Activated T-cell treated with anti-CD3 and anti-CD28 coated beads, Interleukin-2, amount 50 U/mL, for 4 hours (primary cell): Measurements from ENCODE around the gene LRRIQ1. TPM values are rescaled to one million over a fixed set of nuclear protein-coding genes. Genes with fewer than 3 reads are reported as not detected.
"Not testable (repeated sequence)": the region's sequence is repeated elsewhere in the genome, so short reads cannot be mapped to it uniquely, and the experiment has no call there.

ENCODE experiments used
- ATAC-seq, 2 donors: fragments of 200-7000 bp; cut with Tn5 transposase; one replicate each; pipeline ENCODE4 v1.10.0; 2021
- DNase-seq: peaks from one replicate; pipeline ENCODE4 v3.0.0-alpha.2; 2020
- H3K27me3 Mint-ChIP-seq: one replicate; pipeline ENCODE4 v1.8.0; 2021; ENCODE audit warnings: low read depth, mixed read lengths
- H3K36me3 Mint-ChIP-seq: one replicate; pipeline ENCODE4 v1.8.0; 2022; ENCODE audit warnings: mixed read lengths; ENCODE audit not compliant: insufficient read depth
- H3K4me1 Mint-ChIP-seq: one replicate; pipeline ENCODE4 v1.8.0; 2021; ENCODE audit warnings: low read depth, mixed read lengths
- H3K4me3 Mint-ChIP-seq: one replicate; pipeline ENCODE4 v1.8.0; 2021; ENCODE audit warnings: mild to moderate bottlenecking, moderate library complexity, mixed read lengths
- H3K9me3 Mint-ChIP-seq: one replicate; pipeline ENCODE4 v1.8.0; 2021; ENCODE audit warnings: mixed read lengths
- total RNA-seq, 3 donors: library from RNA; stranded (reverse); gene quantifications; one replicate each; pipeline ENCODE4 v1.2.1, GENCODE V29; 2021

The LRRIQ1 gene, protein sequence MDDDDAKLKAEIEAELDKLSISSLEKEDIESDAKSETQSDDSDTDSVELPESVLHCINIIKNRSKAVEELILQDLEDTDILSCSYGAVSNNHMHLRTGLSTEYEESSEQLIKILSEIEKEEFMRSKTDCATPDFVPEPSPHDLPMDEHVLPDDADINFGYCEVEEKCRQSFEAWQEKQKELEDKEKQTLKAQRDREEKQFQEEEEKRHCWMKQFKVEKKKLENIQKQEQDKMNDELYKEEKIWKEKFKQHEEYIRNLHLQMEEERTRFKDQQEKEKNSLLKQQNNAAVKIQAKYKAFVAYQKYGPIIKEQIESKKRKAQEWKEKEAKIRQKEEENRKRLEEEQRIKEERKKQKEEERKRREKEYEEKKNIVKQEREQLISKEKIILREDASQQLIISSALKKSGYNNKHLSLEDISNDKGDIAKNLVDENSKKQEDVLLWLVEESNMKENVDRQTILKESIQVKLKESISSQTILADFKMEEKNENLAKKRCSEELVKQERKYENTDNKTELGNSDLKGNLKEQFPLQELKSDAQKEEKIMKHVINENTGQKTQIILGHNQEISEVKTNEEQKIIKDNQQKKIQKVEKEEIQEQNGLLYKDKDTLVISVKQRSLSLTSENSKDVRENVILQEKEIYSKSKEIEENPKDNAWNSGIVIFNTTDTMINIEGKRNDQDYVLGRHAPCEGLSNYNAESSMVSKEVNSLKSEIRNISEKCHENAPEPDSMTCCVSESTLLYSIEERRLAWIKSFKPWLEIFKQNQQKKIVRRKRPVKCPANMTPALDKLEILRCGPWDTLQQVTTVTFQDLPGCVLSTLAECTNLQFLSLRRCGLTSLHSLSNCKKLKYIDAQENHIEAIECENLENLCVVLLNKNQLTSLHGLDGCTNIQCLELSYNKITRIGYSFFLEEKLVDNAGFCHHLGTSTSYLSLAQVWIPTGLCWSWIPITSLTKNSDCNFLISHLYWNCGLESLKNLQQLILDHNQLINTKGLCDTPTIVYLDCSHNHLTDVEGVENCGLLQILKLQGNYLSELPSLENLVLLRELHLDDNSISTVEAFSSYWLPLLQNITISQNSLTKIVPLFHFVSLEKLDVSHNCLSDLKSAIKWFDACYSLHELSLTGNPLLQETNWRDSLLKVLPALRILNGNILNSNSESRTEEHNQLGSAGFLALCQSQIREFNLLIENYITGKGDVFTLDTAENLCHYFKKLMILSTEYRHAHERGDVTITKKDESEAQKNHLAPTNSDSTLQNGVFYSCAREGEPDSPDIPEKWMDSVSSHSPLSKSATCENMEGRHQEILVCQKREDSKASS (N-terminal part only)
- not detected for total RNA-seq

- no peaks in the 10 kb centered on the region for H3K36me3 Mint-ChIP-seq
- H3K9me3 Mint-ChIP-seq = no peaks in the 10 kb centered on the region
- peaks cover 3% of the 10 kb centered on the region for H3K27me3 Mint-ChIP-seq
- H3K4me1 Mint-ChIP-seq = peaks cover 5% of the 10 kb centered on the region
- H3K4me3 Mint-ChIP-seq = peak within 1 kb of the TSS; percentile 41
- no peak for DNase-seq
- peak; percentile 30 to 32 for ATAC-seq
Observed at GRCh38 chr12:85036234-85036707, at the start of gene LRRIQ1, which contains the start of gene TSPAN19. LRRIQ1 (plus strand) TSS chr12:85036351; CDS start chr12:85038177, 1,826 bp downstream. TSPAN19 (minus strand) TSS chr12:85036277; CDS start chr12:85029946, 6,331 bp downstream.

GRCh38 chr12:84986586-84986985, 49.6 kb upstream of the LRRIQ1 start:
- H3K4me3 Mint-ChIP-seq = no peak overlapping the region
- H3K9me3 Mint-ChIP-seq = peaks cover under 1% of the 10 kb centered on the region
- H3K4me1 Mint-ChIP-seq = no peaks in the 10 kb centered on the region
- H3K36me3 Mint-ChIP-seq = no peaks in the 10 kb centered on the region
- no peak for ATAC-seq
- no peak for DNase-seq
- no peaks in the 10 kb centered on the region for H3K27me3 Mint-ChIP-seq

GRCh38 chr12:84994426-84994825, 41.7 kb upstream of the LRRIQ1 start:
- no peaks in the 10 kb centered on the region for H3K36me3 Mint-ChIP-seq
- DNase-seq (no peak), ATAC-seq (no peak)
- H3K27me3 Mint-ChIP-seq = no peaks in the 10 kb centered on the region
- H3K4me1 Mint-ChIP-seq = peaks cover 1% of the 10 kb centered on the region
- no peak overlapping the region for H3K4me3 Mint-ChIP-seq
- H3K9me3 Mint-ChIP-seq = no peaks in the 10 kb centered on the region

- DNase-seq (no peak), ATAC-seq (no peak)
- H3K27me3 Mint-ChIP-seq = no peaks in the 10 kb centered on the region
- no peak overlapping the region for H3K4me3 Mint-ChIP-seq
- no peaks in the 10 kb centered on the region for H3K36me3 Mint-ChIP-seq
- H3K9me3 Mint-ChIP-seq = no peaks in the 10 kb centered on the region
- peaks cover 1% of the 10 kb centered on the region for H3K4me1 Mint-ChIP-seq
Observed at GRCh38 chr12:84995641-84996040, 40.5 kb upstream of the LRRIQ1 start.

DNA sequence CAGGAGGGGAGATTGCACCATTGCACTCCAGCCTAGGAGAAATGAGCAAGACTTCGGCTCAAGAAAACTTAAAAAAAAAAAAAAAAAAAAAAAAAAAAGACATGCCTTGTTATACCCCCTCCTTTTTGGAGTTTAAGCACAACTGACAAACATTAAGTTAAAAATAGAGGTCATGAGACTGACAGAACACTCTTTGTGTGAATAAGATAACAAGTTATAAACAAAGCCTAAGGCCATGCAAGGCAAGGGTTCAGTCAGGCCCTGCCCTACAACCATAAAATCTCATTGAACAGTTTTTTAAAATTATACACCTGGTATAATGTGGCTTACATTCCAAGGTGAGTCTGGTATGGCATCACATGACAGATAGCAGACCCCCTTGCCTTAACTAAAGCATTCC, 39.4 kb upstream of the LRRIQ1 start:
- Mint-ChIP-seq H3K9me3 (no peaks in the 10 kb centered on the region), H3K27me3 (no peaks in the 10 kb centered on the region), H3K4me3 (no peak overlapping the region), H3K4me1 (peaks cover 1% of the 10 kb centered on the region), H3K36me3 (no peaks in the 10 kb centered on the region)
- DNase-seq (no peak), ATAC-seq (no peak)

GRCh38 chr12:84998341-84998740, 37.8 kb upstream of the LRRIQ1 start:
- H3K9me3 Mint-ChIP-seq = no peaks in the 10 kb centered on the region
- H3K4me1 Mint-ChIP-seq = peaks cover 1% of the 10 kb centered on the region
- no peak for ATAC-seq
- DNase-seq = no peak
- H3K36me3 Mint-ChIP-seq = no peaks in the 10 kb centered on the region
- no peaks in the 10 kb centered on the region for H3K27me3 Mint-ChIP-seq
- H3K4me3 Mint-ChIP-seq = no peak overlapping the region

DNA sequence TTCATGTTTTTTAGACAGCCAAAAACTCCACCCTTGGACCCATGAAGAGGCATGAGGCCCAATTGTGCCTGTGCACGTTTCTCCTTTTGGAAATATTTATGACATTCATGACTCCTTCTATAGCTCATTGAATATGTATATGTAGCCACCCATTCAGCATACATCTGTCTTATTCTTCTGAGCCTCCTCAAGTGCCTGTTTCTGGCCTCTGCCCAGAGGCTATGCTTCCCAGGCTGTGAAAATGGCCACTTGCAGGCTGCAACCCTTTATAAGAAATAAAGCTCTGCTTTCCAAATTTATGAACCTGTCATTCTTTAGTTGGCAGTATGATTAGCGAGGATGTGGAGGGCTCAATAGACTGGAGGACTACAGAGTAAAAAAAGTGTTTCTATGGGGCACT, 35.4 kb upstream of the LRRIQ1 start:
- Mint-ChIP-seq H3K4me3 (no peak overlapping the region), H3K9me3 (no peaks in the 10 kb centered on the region), H3K36me3 (no peaks in the 10 kb centered on the region), H3K27me3 (no peaks in the 10 kb centered on the region), H3K4me1 (no peaks in the 10 kb centered on the region)
- DNase-seq (no peak), ATAC-seq (no peak)

DNA sequence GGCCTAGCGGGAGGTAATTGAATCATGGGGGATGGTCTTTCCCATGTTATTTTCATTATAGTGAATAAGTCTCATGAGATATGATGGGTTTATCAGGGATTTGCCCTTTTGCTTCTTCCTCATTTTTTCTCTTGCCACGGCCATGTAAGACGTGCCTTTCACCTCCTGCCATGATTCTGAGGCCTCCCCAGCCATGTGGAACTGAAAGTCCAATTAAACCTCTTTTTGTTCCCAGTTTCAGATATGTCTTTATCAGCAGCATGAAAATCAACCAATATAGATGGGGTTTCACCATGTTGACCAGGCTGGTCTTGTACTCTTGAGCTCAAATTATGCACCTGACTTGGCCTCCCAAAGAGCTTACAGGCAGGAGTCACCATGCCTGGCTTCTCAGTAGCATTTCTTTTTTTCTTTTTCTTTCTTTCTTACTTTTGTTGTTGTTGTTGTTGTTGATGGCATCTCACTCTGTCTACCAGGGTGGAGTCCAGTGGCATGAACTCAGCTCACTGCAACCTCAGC, 33.3 kb upstream of the LRRIQ1 start:
- Mint-ChIP-seq H3K27me3 (no peaks in the 10 kb centered on the region), H3K36me3 (no peaks in the 10 kb centered on the region), H3K4me1 (no peaks in the 10 kb centered on the region), H3K4me3 (no peak overlapping the region), H3K9me3 (no peaks in the 10 kb centered on the region)
- no peak for ATAC-seq
- DNase-seq = no peak

DNA sequence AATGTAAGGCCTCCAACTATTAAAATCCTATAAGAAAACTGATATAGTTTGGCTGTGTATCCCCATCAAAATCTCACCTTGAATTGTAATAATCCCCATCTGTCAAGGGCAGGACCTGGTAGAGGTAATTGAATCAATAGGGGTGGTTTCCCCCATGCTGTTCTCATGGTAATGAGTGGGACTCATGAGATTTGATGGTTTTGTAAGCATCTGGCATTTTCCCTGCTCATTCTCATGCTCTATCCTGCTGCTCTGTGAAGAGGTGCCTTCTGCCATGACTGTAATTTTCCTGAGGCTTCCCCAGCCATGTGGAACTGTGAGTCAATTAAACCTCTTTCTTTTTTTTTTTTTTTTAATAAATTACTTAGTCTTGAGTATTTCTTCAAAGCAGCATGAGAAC, 31.9 kb upstream of the LRRIQ1 start:
- Mint-ChIP-seq H3K4me1 (no peaks in the 10 kb centered on the region), H3K36me3 (no peaks in the 10 kb centered on the region)
- no peak for ATAC-seq

DNA sequence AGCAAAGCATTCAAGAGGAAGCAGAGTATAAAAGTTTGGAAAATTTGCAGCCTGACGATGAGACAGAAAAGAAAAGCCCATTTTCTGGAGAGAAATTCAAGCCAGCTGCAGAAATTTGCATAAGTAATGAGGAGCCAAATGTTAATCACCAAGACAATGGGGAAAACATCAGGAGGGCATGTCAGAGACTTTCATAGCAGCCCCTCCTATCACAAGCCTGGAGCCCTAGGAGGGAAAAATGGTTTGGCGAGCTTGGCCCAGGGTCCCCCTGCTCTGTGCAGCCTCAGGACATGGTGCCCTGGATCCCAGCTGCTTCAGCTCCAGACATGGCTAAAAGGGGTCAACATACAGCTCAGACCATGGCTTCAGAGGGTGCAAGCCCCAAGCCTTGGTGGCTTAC, 31.1 kb upstream of the LRRIQ1 start:
- H3K27me3 Mint-ChIP-seq, H3K9me3 Mint-ChIP-seq, H3K4me1 Mint-ChIP-seq, ATAC-seq, DNase-seq, H3K36me3 Mint-ChIP-seq, H3K4me3 Mint-ChIP-seq: not testable (repeated sequence)

More for the DNA sequence above, 31.9 kb upstream of the LRRIQ1 start:
- no peak for DNase-seq
- Mint-ChIP-seq H3K27me3 (no peaks in the 10 kb centered on the region), H3K4me3 (no peak overlapping the region), H3K9me3 (no peaks in the 10 kb centered on the region)

DNA sequence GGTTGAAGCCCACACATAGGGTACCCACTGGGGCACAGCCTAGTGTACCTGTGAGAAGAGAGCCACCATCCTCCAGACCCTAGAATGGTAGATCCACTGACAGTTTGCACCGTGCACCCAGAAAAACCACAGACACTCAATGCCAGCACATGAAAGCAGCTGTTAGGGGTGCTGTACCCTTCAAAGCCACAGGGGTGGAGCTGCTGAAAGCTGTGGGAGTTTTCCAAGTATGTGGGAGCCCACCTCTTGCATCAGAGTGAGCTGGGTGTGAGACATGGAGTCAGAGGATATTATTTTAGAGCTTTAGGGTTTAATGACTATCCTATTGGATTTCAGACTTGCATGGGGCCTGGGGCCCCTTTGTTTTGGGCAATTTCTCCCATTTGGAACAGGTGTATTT, 30.5 kb upstream of the LRRIQ1 start:
- ATAC-seq (peak in 1 of 2 donors; percentile 14), DNase-seq (no peak)
- Mint-ChIP-seq H3K36me3 (no peaks in the 10 kb centered on the region), H3K27me3 (no peaks in the 10 kb centered on the region), H3K4me3 (no peak overlapping the region), H3K9me3 (no peaks in the 10 kb centered on the region), H3K4me1 (no peaks in the 10 kb centered on the region)

DNA sequence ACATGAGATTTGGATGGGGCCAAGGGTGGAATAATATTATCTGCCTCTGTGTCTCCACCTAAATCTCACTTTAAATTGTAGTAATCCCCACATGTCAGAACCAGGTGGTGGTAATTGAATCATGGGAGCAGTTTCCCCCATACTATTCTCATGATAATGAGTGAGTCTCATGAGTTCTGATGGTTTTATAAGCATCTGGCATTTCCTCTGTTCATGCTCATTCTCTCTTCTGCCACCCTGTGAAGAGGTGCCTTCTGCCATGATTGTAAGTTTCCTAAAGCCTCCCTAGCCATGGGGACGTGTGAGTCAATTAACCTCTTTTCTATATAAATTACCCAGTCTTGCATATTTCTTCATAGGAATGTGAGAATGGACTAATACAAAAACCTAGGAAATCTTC, 29.9 kb upstream of the LRRIQ1 start:
- no peak for DNase-seq
- ATAC-seq = no peak
- H3K36me3 Mint-ChIP-seq = no peaks in the 10 kb centered on the region
- no peaks in the 10 kb centered on the region for H3K27me3 Mint-ChIP-seq
- no peak overlapping the region for H3K4me3 Mint-ChIP-seq
- H3K9me3 Mint-ChIP-seq = no peaks in the 10 kb centered on the region
- no peaks in the 10 kb centered on the region for H3K4me1 Mint-ChIP-seq

GRCh38 chr12:85007836-85008235, 28.3 kb upstream of the LRRIQ1 start:
- no peak for DNase-seq
- H3K9me3 Mint-ChIP-seq = no peaks in the 10 kb centered on the region
- no peaks in the 10 kb centered on the region for H3K36me3 Mint-ChIP-seq
- ATAC-seq = no peak
- no peaks in the 10 kb centered on the region for H3K27me3 Mint-ChIP-seq
- H3K4me1 Mint-ChIP-seq = no peaks in the 10 kb centered on the region
- no peak overlapping the region for H3K4me3 Mint-ChIP-seq

DNA sequence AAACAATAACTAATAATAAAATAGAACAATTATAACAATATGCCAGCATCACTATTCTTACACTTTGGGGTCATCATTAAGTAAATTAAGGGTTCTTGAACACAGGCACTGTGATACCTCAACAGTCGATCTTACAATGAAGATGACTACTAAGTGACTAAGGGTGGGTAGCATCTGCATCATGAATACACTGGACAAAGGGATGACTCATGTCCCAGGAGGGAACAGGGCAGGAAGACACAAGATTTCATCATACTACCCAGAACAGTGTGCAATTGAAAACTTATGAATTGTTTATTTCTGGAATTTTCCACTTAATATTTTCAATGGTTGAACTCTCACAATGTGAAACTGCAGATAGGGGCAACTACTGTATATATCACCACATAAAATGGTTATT, 19.7 kb upstream of the LRRIQ1 start:
- Mint-ChIP-seq H3K4me1 (no peaks in the 10 kb centered on the region), H3K27me3 (no peaks in the 10 kb centered on the region), H3K36me3 (no peaks in the 10 kb centered on the region), H3K4me3 (no peak overlapping the region), H3K9me3 (no peaks in the 10 kb centered on the region)
- DNase-seq (no peak), ATAC-seq (no peak)
